GM21619 (cell line): ENCODE results near the gene PTPRA.

Experiments used
- ATAC-seq: cut with Tn5 transposase; IDR thresholded peaks from one replicate; pipeline ENCODE4 v1.9.1; 2021; ENCODE audit not compliant: unreplicated experiment

Gene PTPRA

DNA sequence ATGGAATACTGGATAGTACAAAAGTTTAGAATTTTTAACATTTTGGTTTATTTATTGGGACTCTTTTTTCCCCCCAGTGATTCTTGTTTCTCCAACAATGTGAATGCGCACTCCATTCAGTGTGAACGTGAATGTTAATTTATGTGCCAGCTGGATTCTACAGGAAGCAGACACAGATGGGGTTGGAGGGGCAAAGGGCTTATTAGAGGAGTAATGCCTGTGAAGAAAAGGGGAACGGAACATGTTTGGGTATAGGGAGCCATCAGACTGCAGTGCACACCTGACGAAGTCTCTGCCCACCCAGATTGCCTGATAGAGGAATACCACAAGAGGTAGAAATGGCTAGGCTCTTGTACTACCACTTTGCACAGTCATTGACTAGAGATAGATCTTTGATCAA, 48.2 kb downstream of the PTPRA start:
- ATAC-seq: no peak

- ATAC-seq: no peak
These were observed 49.7 kb downstream of the PTPRA start for GRCh38 chr20:2922957-2923356.

GRCh38 chr20:2930538-2930937, 57.3 kb downstream of the PTPRA start:
- ATAC-seq: no peak

GRCh38 chr20:2932498-2932897, 59.2 kb downstream of the PTPRA start:
- no peak for ATAC-seq

DNA sequence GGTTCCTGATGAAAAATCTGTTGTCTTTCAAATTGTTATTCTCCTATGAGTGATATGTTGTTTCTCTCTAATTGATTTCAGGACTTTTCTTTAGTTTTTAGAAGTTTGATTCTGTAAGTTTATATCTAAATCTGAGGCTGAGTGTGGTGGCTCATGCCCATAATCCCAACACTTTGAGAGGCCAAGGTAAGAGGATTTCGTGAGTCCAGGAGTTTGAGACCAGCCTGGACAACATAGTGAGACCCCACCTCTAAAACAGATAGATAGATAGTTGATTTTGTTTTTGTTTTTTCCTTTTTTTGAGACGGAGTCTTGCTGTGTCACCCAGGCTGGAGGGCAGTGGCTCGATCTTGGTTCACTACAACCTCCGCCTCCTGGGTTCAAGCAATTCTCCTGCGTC, 64.6 kb downstream of the PTPRA start:
- ATAC-seq: no peak

GRCh38 chr20:2942439-2942838, 69.2 kb downstream of the PTPRA start:
- no peak for ATAC-seq

GRCh38 chr20:2946988-2947961, 74.0 kb downstream of the PTPRA start:
- no peak for ATAC-seq

DNA sequence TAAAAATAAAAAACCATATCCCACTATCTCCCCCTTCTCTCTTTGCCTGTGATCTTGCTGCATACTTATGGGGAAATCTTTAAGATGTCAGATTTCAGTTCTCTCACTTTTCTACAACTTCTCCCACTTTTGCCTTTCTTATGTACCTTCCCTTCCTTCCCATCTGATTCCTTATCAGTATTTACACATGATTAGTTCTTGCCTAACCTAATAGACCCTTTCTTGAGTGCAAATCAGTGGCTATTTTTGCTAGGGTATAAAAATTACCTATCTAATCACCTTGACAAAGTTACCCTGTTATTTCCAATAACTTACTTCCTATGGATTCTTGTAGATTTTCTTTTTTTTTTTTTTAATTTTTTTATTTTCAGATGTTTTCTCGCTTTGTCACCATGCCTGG, 75.7 kb downstream of the PTPRA start:
- no peak for ATAC-seq

DNA sequence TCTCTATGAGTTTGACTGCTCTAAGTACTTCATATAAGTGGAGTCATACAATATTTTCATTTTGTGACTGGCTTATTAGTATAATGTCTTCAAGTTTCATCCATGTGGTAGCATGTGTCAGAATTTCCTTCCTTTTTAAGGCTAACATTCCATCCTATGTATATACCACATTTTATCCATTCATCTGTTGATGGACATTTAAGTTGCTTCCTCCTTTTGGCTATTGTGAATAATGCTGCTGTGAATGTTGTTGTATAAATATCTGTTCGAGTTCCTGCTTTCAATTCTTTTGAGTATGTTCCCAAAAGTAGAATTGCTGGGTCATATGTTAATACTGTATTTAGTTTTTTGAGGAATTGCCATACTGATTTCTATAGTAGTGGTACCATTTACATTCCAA, 79.5 kb downstream of the PTPRA start:
- no peak for ATAC-seq

DNA sequence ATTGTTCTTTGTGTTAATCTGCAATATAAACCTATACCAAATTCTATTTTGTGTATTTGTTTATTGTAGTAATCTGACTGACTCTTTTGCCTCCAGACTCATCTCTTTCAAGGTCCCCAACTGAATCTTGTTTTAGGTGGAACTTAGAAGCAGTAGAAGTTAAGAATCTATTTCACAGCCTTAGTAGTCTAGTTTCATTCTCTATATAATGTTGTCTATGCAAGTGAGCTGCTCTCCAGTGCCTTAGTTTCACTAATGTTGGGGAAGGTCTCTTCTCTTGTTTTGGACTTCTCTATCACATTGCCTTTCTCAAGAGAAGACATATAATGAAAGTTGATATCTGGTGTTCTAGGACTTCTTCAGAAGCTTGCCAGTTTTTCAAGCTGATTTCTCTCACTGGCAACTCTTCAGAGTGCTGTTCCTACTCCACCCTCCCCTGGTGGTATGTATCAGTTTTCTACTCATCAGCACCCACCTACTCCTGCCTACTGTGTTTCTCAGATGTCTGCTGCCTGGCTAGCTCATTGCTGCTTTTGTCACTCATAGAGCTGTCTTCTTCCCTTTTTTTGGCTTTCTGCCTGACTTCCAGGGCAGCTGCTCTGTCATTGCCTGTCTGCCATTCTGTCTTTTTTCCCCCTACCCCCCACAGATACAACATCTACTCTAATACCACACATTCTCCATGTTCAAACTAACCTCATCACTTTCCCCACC, 82.1 kb downstream of the PTPRA start:
- peak; percentile 60 for ATAC-seq

- no peak for ATAC-seq
These were observed 83.2 kb downstream of the PTPRA start for GRCh38 chr20:2956480-2956879.

- ATAC-seq: no peak
These were observed 94.6 kb downstream of the PTPRA start for GRCh38 chr20:2967841-2968240.

GRCh38 chr20:2972126-2972525, 98.8 kb downstream of the PTPRA start:
- no peak for ATAC-seq

DNA sequence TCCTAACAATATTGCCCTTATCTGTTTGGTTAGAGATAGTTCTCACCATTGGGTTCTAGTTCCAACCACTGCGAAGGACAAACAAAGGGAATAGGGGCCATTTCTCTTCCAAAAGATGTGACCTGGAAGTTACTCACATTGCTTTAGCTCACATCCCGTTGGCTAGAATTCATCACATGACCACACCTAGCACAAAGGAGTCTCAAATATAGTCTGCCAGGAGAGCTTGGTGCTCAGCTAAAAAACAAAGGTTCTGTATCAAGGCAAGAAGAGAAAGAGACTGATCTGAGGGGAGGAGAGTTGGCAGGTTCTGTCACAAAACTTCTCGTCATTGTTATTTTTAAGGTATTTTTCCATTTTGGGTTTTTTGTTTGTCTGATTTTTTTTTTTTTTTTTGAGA, 100.3 kb downstream of the PTPRA start:
- no peak for ATAC-seq

DNA sequence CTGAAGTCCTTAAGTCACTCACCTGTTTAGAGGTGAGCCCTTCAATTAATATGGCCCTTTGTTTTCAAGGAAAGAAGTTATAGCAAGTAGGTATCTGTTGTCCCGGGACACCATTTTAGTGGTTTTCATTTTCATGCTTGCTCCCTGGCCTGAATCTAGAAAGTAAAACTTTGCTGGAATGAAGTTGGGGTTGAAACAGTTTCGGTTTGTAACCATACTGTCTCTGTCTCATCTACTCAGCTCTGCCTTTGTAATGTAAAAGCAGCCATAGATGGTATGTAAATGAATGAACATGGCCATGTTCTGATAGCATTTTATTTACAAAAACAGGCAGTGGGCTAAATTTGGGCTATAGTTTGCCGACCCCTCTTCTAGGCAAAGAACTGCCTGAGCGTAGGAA, 105.2 kb downstream of the PTPRA start:
- ATAC-seq: no peak

GRCh38 chr20:2981646-2982045, 108.4 kb downstream of the PTPRA start:
- no peak for ATAC-seq

DNA sequence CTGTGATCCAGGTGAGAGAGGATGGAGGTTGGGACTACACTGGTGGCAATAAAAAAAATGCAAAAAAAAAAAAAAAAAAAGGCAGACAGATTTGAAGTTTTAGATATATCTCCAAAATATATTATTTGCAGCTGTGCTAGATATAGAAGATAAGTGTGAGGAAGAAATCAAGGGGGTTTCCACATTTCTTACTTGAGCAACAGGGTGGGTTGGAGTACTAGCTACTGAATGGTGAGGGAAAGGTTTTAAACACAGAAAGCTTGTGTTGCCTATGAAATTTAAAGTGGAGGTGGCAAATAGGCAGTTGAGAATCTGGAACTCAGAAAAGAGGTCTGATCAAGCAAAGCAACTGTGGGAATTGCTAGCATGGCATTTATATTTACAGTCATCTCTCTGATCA, 110.2 kb downstream of the PTPRA start:
- ATAC-seq: no peak

- ATAC-seq: peak; percentile 67
These were observed 110.8 kb downstream of the PTPRA start for GRCh38 chr20:2984028-2984501.

- no peak for ATAC-seq
These were observed 111.8 kb downstream of the PTPRA start for GRCh38 chr20:2984956-2985661.

- ATAC-seq: no peak
These were observed 113.2 kb downstream of the PTPRA start for GRCh38 chr20:2986466-2986865.

DNA sequence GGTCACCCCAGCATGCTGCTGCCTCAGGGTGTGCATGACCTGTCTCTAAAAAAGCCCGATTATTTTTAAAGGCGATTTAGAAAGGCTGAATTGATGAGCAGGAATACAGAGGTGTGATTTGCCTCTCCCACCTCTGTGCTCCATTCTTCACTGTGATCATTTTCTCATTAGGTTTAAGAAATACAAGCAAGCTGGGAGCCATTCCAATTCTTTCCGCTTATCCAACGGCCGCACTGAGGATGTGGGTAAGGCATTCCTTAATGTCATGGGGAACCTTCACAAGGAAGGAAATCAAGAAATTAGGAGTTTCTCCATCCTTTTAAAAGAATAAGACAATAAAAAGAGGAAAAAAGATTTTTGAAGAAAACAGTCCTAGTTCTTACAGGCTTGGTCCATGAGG, 114.6 kb downstream of the PTPRA start:
- ATAC-seq: no peak
